ENCODE measurements around the gene OSR1. TPM values are rescaled to one million over a fixed set of nuclear protein-coding genes. Genes with fewer than 3 reads are reported as not detected.

Gene OSR1
- polyA plus RNA-seq, 3 donors: not detected

DNA sequence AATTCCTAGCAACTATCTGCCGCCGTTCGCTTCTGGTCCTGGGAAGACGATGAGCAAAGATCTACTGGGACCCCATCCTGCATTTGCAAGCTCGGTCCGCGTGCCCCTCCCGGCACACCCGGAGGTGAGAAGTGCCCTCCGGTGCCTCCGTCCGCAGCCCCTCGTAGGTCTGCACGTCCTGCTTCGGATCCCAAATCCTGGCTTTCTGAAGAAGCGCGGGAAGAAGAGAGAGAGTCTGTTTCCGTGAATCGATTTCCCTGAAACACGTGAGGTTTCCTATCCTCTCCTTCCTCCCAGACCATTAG lies 5.0 kb upstream of the OSR1 start:
- Histone ChIP-seq H3K27me3 (ENCODE audit: control insufficient read depth in 2 of 2, insufficient read depth in 2 of 2, low read length in 2 of 2) (peaks cover 82 to 92% of the 10 kb centered on the region in 2 donors), H3K9me3 (replicated peaks in 1 of 2; ENCODE audit: control insufficient read depth in 1 of 2, insufficient read depth in 1 of 2, low read length in 2 of 2) (peaks cover 6 to 33% of the 10 kb centered on the region in 2 donors), H2AFZ (ENCODE audit: insufficient read depth, low read depth, low read length, poor library complexity, severe bottlenecking) (peak overlapping the region; percentile 88), H3K9ac (ENCODE audit: insufficient read depth, low read length, poor library complexity, severe bottlenecking) (no peak overlapping the region), H4K20me1 (ENCODE audit: insufficient read depth, low read length) (no peaks in the 10 kb centered on the region), H3K27ac (ENCODE audit: low read depth in 1 of 2, low read length in 2 of 2) (no peak overlapping the region), H3K4me2 (replicated peaks; ENCODE audit: extremely low read depth, low read length, poor library complexity, severe bottlenecking) (peak overlapping the region; percentile 91), H3K36me3 (replicated peaks in 1 of 2; ENCODE audit: control insufficient read depth in 1 of 2, insufficient read depth in 2 of 2, low read length in 2 of 2) (no peaks in the 10 kb centered on the region), H3K79me2 (ENCODE audit: insufficient read depth, low read length) (no peaks in the 10 kb centered on the region), H3K4me3 (replicated peaks in 1 of 3; ENCODE audit: low read depth in 2 of 3, low read length in 3 of 3) (peak overlapping the region in 1 of 3 experiments; percentile 97), H3K4me1 (ENCODE audit: control insufficient read depth in 1 of 2, insufficient read depth in 2 of 2, low read length in 2 of 2) (peaks cover 20 to 22% of the 10 kb centered on the region in 2 donors)
- intact Hi-C loops (cut with micrococcal nuclease): loop anchor here in 1 of 2 donors (10.0 kb wide), 2 partner anchors 799 to 839 kb away; partner anchors contain the start of gene RDH14
- Mint-ChIP-seq H3K9me3 (peaks cover 0 to 23% (median 15%) of the 10 kb centered on the region in 7 donors), H3K36me3 (peaks cover 9 to 14% of the 10 kb centered on the region in 2 donors), H3K27ac (no peak overlapping the region), H3K4me3 (peak overlapping the region; percentile 96 to 100), H3K4me1 (peaks cover 31% of the 10 kb centered on the region), H3K27me3 (ENCODE audit: low read depth in 3 of 3) (peaks cover 86 to 96% (median 87%) of the 10 kb centered on the region in 3 donors)
- 10% methylated on average over 6 of the region's 20 CpGs for WGBS (ENCODE audit: insufficient coverage)
- TF ChIP-seq, protein P1, sequence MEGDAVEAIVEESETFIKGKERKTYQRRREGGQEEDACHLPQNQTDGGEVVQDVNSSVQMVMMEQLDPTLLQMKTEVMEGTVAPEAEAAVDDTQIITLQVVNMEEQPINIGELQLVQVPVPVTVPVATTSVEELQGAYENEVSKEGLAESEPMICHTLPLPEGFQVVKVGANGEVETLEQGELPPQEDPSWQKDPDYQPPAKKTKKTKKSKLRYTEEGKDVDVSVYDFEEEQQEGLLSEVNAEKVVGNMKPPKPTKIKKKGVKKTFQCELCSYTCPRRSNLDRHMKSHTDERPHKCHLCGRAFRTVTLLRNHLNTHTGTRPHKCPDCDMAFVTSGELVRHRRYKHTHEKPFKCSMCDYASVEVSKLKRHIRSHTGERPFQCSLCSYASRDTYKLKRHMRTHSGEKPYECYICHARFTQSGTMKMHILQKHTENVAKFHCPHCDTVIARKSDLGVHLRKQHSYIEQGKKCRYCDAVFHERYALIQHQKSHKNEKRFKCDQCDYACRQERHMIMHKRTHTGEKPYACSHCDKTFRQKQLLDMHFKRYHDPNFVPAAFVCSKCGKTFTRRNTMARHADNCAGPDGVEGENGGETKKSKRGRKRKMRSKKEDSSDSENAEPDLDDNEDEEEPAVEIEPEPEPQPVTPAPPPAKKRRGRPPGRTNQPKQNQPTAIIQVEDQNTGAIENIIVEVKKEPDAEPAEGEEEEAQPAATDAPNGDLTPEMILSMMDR (IDR thresholded peaks at IDR 0.05): no peak
- no peak for DNase-seq

DNA sequence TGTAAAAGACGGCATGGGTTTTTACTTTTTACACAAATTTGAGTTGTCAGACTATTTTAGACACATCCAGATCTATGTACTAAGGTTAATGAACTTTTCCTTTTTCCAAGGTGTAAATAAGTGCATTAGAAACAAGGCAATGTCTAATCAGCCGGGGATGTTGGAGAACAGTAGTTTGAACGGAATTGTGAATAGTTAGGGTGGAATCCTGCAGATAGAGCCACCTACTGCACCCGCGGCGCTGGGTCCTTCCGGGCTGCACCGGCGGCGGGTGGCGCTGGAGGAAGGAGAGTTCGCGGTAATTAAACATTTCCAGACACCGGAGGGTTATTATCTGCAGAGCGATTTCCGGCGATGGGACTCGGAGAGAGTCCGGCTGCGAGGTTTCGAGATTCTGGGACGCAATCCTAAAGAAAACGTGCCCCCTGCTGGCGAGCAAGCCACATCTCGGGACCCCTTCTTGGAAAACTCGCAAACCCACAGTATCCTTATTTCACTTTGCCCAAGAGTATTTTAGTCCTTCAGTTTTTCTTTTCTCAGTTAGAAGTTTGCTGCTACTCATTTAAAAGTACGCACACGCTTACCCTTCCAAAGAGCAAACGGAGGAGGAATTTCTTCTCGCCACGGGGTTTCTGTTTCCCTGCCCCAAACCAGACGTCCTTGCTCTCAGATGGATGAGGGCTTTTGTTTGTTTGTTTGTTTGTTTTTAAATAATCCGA lies 4.5 kb upstream of the OSR1 start:
- peaks cover 86 to 96% (median 91%) of the 10 kb centered on the region in 3 donors for H3K27me3 Mint-ChIP-seq (ENCODE audit: low read depth in 3 of 3)
- Histone ChIP-seq H3K4me1 (ENCODE audit: control insufficient read depth in 1 of 2, insufficient read depth in 2 of 2, low read length in 2 of 2) (peaks cover 20 to 26% of the 10 kb centered on the region in 2 donors), H3K9me3 (replicated peaks in 1 of 2; ENCODE audit: control insufficient read depth in 1 of 2, insufficient read depth in 1 of 2, low read length in 2 of 2) (peaks cover 6 to 33% of the 10 kb centered on the region in 2 donors), H3K27ac (ENCODE audit: low read depth in 1 of 2, low read length in 2 of 2) (no peak overlapping the region), H3K4me3 (replicated peaks in 1 of 3; ENCODE audit: low read depth in 2 of 3, low read length in 3 of 3) (peak overlapping the region; percentile 73 to 97 (median 95)), H4K20me1 (ENCODE audit: insufficient read depth, low read length) (no peaks in the 10 kb centered on the region), H3K27me3 (ENCODE audit: control insufficient read depth in 2 of 2, insufficient read depth in 2 of 2, low read length in 2 of 2) (peaks cover 78 to 92% of the 10 kb centered on the region in 2 donors), H3K79me2 (ENCODE audit: insufficient read depth, low read length) (no peaks in the 10 kb centered on the region), H2AFZ (ENCODE audit: insufficient read depth, low read depth, low read length, poor library complexity, severe bottlenecking) (peak overlapping the region; percentile 88), H3K36me3 (replicated peaks in 1 of 2; ENCODE audit: control insufficient read depth in 1 of 2, insufficient read depth in 2 of 2, low read length in 2 of 2) (no peaks in the 10 kb centered on the region), H3K4me2 (replicated peaks; ENCODE audit: extremely low read depth, low read length, poor library complexity, severe bottlenecking) (peak overlapping the region; percentile 91), H3K9ac (ENCODE audit: insufficient read depth, low read length, poor library complexity, severe bottlenecking) (peak overlapping the region; percentile 55)
- peaks cover 9 to 14% of the 10 kb centered on the region in 2 donors for H3K36me3 Mint-ChIP-seq
- peak; percentile 30 to 57 (median 36) for DNase-seq
- H3K27ac Mint-ChIP-seq: peak overlapping the region in 2 of 7 donors; percentile 44 to 88
- H3K9me3 Mint-ChIP-seq: peaks cover 0 to 23% (median 16%) of the 10 kb centered on the region in 7 donors
- H3K4me3 Mint-ChIP-seq: peak overlapping the region; percentile 96 to 100
- 0% methylated on average over 25 of the region's 33 CpGs for WGBS (ENCODE audit: insufficient coverage)
- intact Hi-C loops (cut with micrococcal nuclease): loop anchor here in 1 of 2 donors (10.0 kb wide), 2 partner anchors 798 to 838 kb away; partner anchors contain the start of gene RDH14
- TF ChIP-seq, protein P1 (IDR thresholded peaks at IDR 0.05): peak; percentile 75
- H3K4me1 Mint-ChIP-seq: peaks cover 35% of the 10 kb centered on the region
